H9 (cell line): ENCODE data around the gene EXOC1L. TPM values are rescaled to one million over a fixed set of nuclear protein-coding genes. Genes with fewer than 3 reads are reported as not detected.

Experiments
- DNase-seq: peaks from one replicate; pipeline ENCODE4 v3.0.0-alpha.2; 2017
- H2AFZ ChIP-seq: one replicate; pipeline ENCODE4 v1.6.1; 2013; ENCODE audit warnings: mild to moderate bottlenecking, low read length, control low read depth, moderate library complexity
- H2AK5ac ChIP-seq: 2 replicates; pipeline ENCODE4 v1.6.1; 2013; ENCODE audit warnings: low read length, control low read depth, mixed read lengths; ENCODE audit not compliant: insufficient read length
- H2BK120ac ChIP-seq: one replicate; pipeline ENCODE4 v1.6.1; 2013; ENCODE audit warnings: low read depth, mild to moderate bottlenecking, low read length, control low read depth, inconsistent platforms; ENCODE audit not compliant: poor library complexity, severe bottlenecking
- H2BK12ac ChIP-seq: 2 replicates; pipeline ENCODE4 v1.6.1; 2013; ENCODE audit warnings: low read length, control low read depth, mixed read lengths, low read depth; ENCODE audit not compliant: insufficient read length
- H2BK15ac ChIP-seq: 2 replicates; pipeline ENCODE4 v1.6.1; 2013; ENCODE audit warnings: low read depth, low read length, control low read depth
- H2BK20ac ChIP-seq: one replicate; pipeline ENCODE4 v1.6.1; 2013; ENCODE audit warnings: low read depth, mild to moderate bottlenecking, low read length, control low read depth, inconsistent platforms; ENCODE audit not compliant: poor library complexity, severe bottlenecking
- H2BK5ac ChIP-seq: 2 replicates; pipeline ENCODE4 v1.6.1; 2013; ENCODE audit warnings: low read length, control low read depth, mixed read lengths; ENCODE audit not compliant: insufficient read length
- H3K14ac ChIP-seq: 2 replicates; pipeline ENCODE4 v1.6.1; 2013; ENCODE audit warnings: low read length, control low read depth; ENCODE audit not compliant: insufficient read depth
- H3K18ac ChIP-seq: 2 replicates; pipeline ENCODE4 v1.6.1; 2013; ENCODE audit warnings: low read depth, mild to moderate bottlenecking, mixed read lengths, low read length, control low read depth; ENCODE audit not compliant: insufficient read length
- H3K23ac ChIP-seq: 2 replicates; pipeline ENCODE4 v1.6.1; 2013; ENCODE audit warnings: low read length, control low read depth, mixed read lengths, low read depth; ENCODE audit not compliant: insufficient read length
- H3K23me2 ChIP-seq: 2 replicates; pipeline ENCODE4 v1.6.1; 2013; ENCODE audit warnings: low read depth, mild to moderate bottlenecking, mixed read lengths, low read length, control low read depth; ENCODE audit not compliant: insufficient read length, poor library complexity, severe bottlenecking
- H3K27ac ChIP-seq: 2 replicates; pipeline ENCODE4 v1.5.1; 2013; ENCODE audit warnings: low read length, control low read depth, mixed read lengths, low read depth; ENCODE audit not compliant: insufficient read length
- H3K27me3 ChIP-seq: 2 replicates; pipeline ENCODE4 v1.6.1; 2013; ENCODE audit warnings: low read length, control low read depth, inconsistent platforms; ENCODE audit not compliant: insufficient read depth
- H3K4ac ChIP-seq: 2 replicates; pipeline ENCODE4 v1.6.1; 2013; ENCODE audit warnings: low read depth, mild to moderate bottlenecking, control low read depth, inconsistent platforms, low read length, moderate library complexity
- H3K4me1 ChIP-seq: 2 replicates; pipeline ENCODE4 v1.6.1; 2013; ENCODE audit warnings: low read length, control low read depth, inconsistent platforms; ENCODE audit not compliant: insufficient read depth
- H3K4me2 ChIP-seq: 2 replicates; pipeline ENCODE4 v1.6.1; 2013; ENCODE audit warnings: low read length, control low read depth, mixed read lengths; ENCODE audit not compliant: insufficient read length, insufficient read depth
- H3K56ac ChIP-seq: 2 replicates; pipeline ENCODE4 v1.6.1; 2013; ENCODE audit warnings: low read depth, mild to moderate bottlenecking, mixed read lengths, low read length, control low read depth; ENCODE audit not compliant: insufficient read length
- H3K79me1 ChIP-seq: 2 replicates; pipeline ENCODE4 v1.6.1; 2013; ENCODE audit warnings: low read depth, mild to moderate bottlenecking, moderate library complexity, low read length, control low read depth, inconsistent platforms; ENCODE audit not compliant: insufficient read depth, poor library complexity, severe bottlenecking
- H3K79me2 ChIP-seq: 2 replicates; pipeline ENCODE4 v1.6.1; 2013; ENCODE audit warnings: low read length, control low read depth, inconsistent platforms; ENCODE audit not compliant: insufficient read depth
- H3K9ac ChIP-seq: 2 replicates; pipeline ENCODE4 v1.6.1; 2013; ENCODE audit warnings: low read length, control low read depth, mixed read lengths; ENCODE audit not compliant: insufficient read length; ENCODE audit errors: extremely low read depth
- H3K9me3 ChIP-seq: one replicate; pipeline ENCODE4 v1.6.1; 2013; ENCODE audit warnings: low read depth, low read length, inconsistent platforms; ENCODE audit not compliant: control insufficient read depth
- H3T11ph ChIP-seq: one replicate; pipeline ENCODE4 v1.6.1; 2013; ENCODE audit warnings: mild to moderate bottlenecking, low read length, control low read depth, inconsistent platforms
- H4K20me1 ChIP-seq: one replicate; pipeline ENCODE4 v1.6.1; 2013; ENCODE audit not compliant: control insufficient read depth, insufficient read length, insufficient read depth
- H4K5ac ChIP-seq: 2 replicates; pipeline ENCODE4 v1.6.1; 2013; ENCODE audit warnings: low read depth, mild to moderate bottlenecking, mixed read lengths, low read length, control low read depth; ENCODE audit not compliant: insufficient read length
- H4K8ac ChIP-seq: replicated peaks from 2 replicates; pipeline ENCODE4 v1.6.1; 2013; ENCODE audit warnings: low read length, control low read depth, mixed read lengths, low read depth; ENCODE audit not compliant: insufficient read length
- H4K91ac ChIP-seq: 2 replicates; pipeline ENCODE4 v1.6.1; 2013; ENCODE audit warnings: low read depth, mild to moderate bottlenecking, moderate library complexity, mixed read lengths, low read length, control low read depth; ENCODE audit not compliant: insufficient read length
- H3K27ac Mint-ChIP-seq, 3 experiments: 2 replicates in 2 of 3; 3 replicates in 1 of 3; pipeline ENCODE4 v1.8.0; 2020 to 2021; ENCODE audit warnings: mixed read lengths in 3 of 3, mild to moderate bottlenecking in 1 of 3, moderate library complexity in 1 of 3
- H3K27me3 Mint-ChIP-seq: 2 replicates; pipeline ENCODE4 v1.8.0; 2021; ENCODE audit warnings: low read depth, mild to moderate bottlenecking, moderate library complexity, mixed read lengths
- H3K36me3 Mint-ChIP-seq, 3 experiments: 2 replicates in 2 of 3; 3 replicates in 1 of 3; pipeline ENCODE4 v1.8.0; 2020 to 2021; ENCODE audit warnings: low read depth in 3 of 3, mixed read lengths in 3 of 3; ENCODE audit not compliant: insufficient read depth in 1 of 3
- H3K4me1 Mint-ChIP-seq, 2 experiments: 2 replicates each; pipeline ENCODE4 v1.8.0; 2020; ENCODE audit warnings: mixed read lengths in 2 of 2
- H3K4me3 Mint-ChIP-seq, 2 experiments: 2 replicates in 1 of 2; 3 replicates in 1 of 2; pipeline ENCODE4 v1.8.0; 2020 to 2021; ENCODE audit warnings: mild to moderate bottlenecking in 2 of 2, mixed read lengths in 2 of 2, moderate library complexity in 1 of 2
- H3K9me3 Mint-ChIP-seq, 2 experiments: 2 replicates in 1 of 2; 3 replicates in 1 of 2; pipeline ENCODE4 v1.8.0; 2020; ENCODE audit warnings: mild to moderate bottlenecking in 2 of 2, mixed read lengths in 2 of 2, moderate library complexity in 1 of 2
- WGBS: extraction: QIAGEN DNeasy Blood & Tissue Kit; methylation state at CpG from one replicate; pipeline ENCODE4 v1.1.7; 2013; ENCODE audit warnings: missing lambda C conversion rate, low lambda C conversion rate, mixed read lengths; ENCODE audit not compliant: insufficient read length; ENCODE audit errors: extremely low coverage; 5-methylcytosine and 5-hydroxymethylcytosine counted together
- total RNA-seq: library from RNA; stranded (reverse); gene quantifications from 2 replicates; pipeline ENCODE4 v1.2.1, GENCODE V29; 2021
- TF ChIP-seq, protein P1 (sequence below): fragments of 200-600 bp; sonication (generic); conservative IDR thresholded peaks from 3 replicates; pipeline ENCODE4 v1.8.0; 2021; ENCODE audit warnings: antibody characterized with exemption, mild to moderate bottlenecking

The EXOC1L gene
- total RNA-seq, 1 experiment from 2014 or later: not detected

DNA sequence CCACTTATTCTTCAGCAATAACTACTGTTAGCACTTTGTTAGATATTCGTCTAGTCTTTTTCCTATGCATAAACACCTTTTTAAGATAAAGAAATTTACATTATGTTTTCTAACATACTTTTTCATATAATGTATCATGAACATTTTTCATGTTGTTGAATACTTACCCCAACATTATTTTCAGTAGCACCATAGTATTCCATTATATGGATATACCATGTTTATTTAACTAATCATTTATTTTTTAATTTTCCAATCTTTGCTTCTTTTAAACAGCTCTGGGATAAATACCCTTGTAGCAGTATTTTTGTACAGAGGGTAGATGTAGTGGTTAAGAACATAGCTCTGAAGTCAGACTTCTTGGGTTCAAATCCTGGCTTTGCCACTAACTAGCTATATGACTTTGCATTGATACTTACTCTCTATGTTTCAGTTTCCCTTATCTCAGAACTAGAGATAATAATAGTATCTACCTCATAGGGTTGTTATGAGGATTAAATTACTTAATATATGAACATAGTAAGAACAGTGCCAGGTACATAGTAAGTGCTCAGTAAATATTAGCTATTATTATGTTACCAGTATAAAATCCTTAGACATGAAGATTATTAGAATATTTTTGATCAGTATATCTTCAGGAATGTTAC, 45.1 kb downstream of the EXOC1L start:
- no CpG with 5 or more reads among the region's 1 CpG for WGBS
- H4K20me1 ChIP-seq: no peaks in the 10 kb centered on the region
- H3K18ac ChIP-seq: no peak overlapping the region
- TF ChIP-seq, protein P1, sequence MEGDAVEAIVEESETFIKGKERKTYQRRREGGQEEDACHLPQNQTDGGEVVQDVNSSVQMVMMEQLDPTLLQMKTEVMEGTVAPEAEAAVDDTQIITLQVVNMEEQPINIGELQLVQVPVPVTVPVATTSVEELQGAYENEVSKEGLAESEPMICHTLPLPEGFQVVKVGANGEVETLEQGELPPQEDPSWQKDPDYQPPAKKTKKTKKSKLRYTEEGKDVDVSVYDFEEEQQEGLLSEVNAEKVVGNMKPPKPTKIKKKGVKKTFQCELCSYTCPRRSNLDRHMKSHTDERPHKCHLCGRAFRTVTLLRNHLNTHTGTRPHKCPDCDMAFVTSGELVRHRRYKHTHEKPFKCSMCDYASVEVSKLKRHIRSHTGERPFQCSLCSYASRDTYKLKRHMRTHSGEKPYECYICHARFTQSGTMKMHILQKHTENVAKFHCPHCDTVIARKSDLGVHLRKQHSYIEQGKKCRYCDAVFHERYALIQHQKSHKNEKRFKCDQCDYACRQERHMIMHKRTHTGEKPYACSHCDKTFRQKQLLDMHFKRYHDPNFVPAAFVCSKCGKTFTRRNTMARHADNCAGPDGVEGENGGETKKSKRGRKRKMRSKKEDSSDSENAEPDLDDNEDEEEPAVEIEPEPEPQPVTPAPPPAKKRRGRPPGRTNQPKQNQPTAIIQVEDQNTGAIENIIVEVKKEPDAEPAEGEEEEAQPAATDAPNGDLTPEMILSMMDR: no peak
- no peak overlapping the region for H3K4me2 ChIP-seq
- H3K9me3 Mint-ChIP-seq: no peaks in the 10 kb centered on the region
- no peak overlapping the region for H3K4ac ChIP-seq
- H2AFZ ChIP-seq: no peak overlapping the region
- H2BK12ac ChIP-seq: no peak overlapping the region
- no peak overlapping the region for H3K9ac ChIP-seq
- no peak overlapping the region for H2BK5ac ChIP-seq
- H3K36me3 Mint-ChIP-seq: peaks cover 9 to 20% (median 10%) of the 10 kb centered on the region in 3 experiments
- H3K79me1 ChIP-seq: no peaks in the 10 kb centered on the region
- H4K8ac ChIP-seq: no peak overlapping the region
- H3K4me1 ChIP-seq: no peaks in the 10 kb centered on the region
- DNase-seq: no peak
- H3K27me3 ChIP-seq: no peaks in the 10 kb centered on the region
- H2BK20ac ChIP-seq: no peak overlapping the region
- no peak overlapping the region for H3K4me3 Mint-ChIP-seq
- H2BK120ac ChIP-seq: no peak overlapping the region
- H4K5ac ChIP-seq: no peak overlapping the region
- H2AK5ac ChIP-seq: no peak overlapping the region
- no peak overlapping the region for H3K27ac Mint-ChIP-seq
- no peaks in the 10 kb centered on the region for H3K23me2 ChIP-seq
- H3K4me1 Mint-ChIP-seq: no peaks in the 10 kb centered on the region
- H3K27me3 Mint-ChIP-seq: no peaks in the 10 kb centered on the region
- H3K23ac ChIP-seq: no peak overlapping the region
- no peak overlapping the region for H2BK15ac ChIP-seq
- H3K27ac ChIP-seq: no peak overlapping the region
- H3T11ph ChIP-seq: no peak overlapping the region
- H4K91ac ChIP-seq: no peak overlapping the region
- no peaks in the 10 kb centered on the region for H3K79me2 ChIP-seq
- H3K9me3 ChIP-seq: no peaks in the 10 kb centered on the region
- no peak overlapping the region for H3K14ac ChIP-seq
- H3K56ac ChIP-seq: no peak overlapping the region
